DMS53 treated with DMSO at 0.1 percent for 48 hours (cell line): ENCODE data around the gene CRY1.

Experiments used
- DNase-seq: peaks from one replicate; lab custom pipeline; 2025; ENCODE audit not compliant: unreplicated experiment; lab: John Stamatoyannopoulos, UW

The CRY1 gene

DNA sequence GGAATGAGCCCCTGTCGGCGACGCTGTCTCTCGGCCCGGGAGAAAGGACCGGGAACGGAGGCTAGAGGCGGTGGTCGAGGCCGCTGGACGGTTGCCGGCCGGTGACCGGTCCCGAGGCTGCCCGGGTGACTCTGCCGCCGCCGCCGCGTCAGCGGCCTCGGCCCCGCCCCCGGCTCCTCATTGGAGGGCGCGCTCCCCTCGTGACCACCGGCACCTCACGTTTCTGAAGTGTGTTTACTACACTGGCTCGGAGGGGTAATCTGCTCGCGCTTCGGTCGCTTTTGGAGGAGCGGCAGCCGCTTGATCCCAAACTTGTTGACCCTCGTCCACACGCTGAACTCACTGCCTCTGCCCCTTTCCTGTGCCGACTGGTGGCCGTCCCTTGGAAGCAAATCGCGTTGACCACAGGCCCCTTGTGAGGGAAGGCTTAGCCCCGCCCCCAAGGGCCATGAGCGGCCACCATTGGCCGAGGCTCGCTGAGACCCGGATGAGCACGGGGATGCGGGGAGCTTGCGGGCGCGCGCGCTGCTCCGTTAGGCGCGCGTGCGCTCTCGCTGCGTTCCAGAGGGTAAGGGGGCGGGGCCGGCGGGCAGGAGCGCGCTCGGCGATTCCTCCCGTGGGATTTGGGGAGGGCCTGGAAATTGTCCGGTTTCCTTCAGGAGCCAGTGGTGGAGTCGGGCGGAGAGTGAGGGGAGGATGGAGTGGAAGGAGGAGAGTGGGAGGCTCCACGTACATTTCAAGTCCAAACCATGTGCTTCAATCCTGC lies at the start of gene CRY1:
CRY1 (minus strand) TSS at position 133 of the 766 bp plus-strand sequence. CDS start 588 bp downstream, outside the sequence.
- peak; percentile 94 for DNase-seq

DNA sequence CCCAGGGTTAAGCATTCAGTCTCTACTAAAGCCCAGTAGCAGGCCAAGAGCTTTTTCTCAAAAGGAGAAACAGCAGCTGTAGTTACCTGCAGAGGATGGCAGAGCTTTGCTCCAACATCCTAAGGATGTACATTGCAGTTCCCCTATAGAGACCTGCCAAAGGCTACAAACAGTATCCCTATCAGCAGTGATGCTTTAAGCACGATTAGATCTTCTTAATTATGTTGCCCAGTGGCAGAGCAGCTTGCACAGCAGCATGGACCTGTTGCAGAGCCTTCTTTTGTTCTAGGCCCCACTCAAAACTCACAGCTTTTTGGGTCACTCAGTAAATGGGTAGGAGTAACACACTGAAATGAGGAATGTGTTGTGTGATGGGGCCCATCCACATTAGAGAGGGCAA lies 46.4 kb upstream of the CRY1 start:
- no peak for DNase-seq

DNA sequence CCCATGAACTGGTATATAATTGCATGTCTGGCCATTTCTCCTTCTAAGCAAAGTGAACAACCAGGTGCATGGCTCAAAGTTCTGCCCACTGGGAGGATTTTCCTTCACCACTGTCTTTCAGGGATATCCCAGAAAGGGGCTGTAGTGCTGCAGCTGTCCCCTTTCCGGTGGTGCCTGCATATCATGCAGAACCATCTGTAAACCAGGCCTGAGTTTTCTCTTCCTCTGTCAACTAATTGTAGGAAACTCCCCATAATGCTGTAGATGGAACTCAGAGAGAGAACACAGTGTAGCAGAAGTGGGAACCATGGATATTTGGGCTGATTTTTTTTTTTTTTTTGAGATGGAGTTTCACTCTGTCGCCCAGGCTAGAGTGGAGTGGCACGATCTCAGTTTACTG lies 45.6 kb upstream of the CRY1 start:
- DNase-seq: no peak

DNA sequence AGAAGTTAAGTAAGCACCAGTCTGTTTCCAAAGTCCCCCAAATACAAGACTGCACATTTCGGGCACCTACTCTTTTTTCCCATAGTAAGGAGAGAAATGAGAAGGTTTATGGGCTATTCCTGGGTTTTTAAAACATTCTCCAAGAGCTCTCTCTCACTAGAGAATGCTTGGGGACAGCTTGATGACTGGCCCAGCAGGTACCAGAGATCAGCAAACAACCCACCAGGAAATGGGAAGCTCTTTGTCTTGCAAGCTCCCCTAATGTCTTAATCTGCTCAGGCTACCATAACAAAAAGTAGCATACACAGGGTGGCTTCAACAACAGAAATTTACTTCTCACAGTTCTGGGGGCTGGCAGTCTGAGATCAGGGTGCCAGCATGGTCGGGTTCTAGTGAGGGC lies 41.8 kb upstream of the CRY1 start:
- DNase-seq: no peak

GRCh38 chr12:107134558-107134957 lies 41.2 kb upstream of the CRY1 start:
- DNase-seq: no peak

- no peak for DNase-seq
These were observed 40.1 kb upstream of the CRY1 start for GRCh38 chr12:107133462-107133861.

GRCh38 chr12:107131832-107132616 lies 38.7 kb upstream of the CRY1 start:
- DNase-seq: peak; percentile 51

DNA sequence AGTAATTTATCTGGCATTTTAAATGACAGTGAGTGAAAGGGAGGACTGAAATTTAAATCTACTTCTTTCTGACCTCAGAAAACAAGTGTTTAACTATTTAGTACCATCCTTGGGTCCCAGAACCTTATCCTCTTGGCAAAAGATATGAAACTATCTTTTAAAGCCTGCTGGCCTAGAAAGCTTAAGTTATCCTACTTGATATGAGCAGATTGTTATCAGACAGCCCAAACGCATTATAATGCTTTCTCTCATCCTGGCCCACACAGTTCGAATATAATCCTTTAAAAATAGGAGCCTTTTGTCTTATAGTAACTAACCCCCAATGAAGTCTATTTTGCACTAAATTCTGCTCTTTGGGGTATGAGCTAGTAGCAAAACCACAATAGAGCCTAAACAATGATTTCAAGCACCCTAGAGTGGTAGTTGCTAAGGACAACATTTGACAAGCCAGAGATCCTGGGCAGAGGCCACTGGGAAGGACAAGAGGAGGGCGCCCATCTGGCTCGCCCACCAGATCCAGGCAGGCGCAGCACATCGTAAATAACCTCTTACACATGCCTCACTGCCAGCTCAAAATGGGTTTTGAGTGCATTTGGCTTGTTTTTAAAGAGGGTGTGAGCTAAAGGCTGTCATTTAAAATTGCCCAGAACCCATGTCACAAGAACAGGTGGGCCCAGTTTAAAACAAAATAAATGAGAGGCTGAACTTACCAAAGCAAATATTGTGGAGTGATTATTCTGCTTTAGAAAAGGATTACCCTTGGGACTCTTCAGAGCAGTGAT lies 37.7 kb upstream of the CRY1 start:
- no peak for DNase-seq

DNA sequence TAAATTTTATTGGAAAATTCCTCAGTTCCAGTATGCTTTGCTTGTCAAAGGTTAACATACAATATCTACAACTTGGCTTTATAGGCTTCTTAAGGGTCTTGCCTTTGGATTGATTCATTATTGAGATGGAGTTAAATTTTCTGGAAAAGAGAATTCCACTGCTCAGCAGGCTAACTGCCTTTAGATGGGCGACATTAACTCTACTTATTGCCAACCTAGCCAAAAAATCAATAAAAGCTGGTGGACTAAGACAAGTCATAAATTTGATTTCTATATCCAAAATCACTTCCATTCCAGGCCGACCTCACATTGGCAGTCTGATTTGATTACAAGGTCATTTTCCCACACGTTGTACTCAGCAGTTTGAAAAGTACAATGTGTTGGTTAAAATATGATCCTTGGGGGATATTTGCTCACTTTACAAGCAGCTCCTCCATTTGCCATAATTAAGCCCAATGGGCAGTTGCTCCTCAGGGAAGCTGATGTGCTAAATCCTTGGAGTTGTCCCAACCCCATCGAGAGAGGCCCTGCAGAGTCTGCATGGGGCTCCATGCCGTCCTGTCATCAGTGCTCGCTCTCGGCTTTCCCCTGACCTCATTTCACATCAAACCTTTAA lies 36.1 kb upstream of the CRY1 start:
- DNase-seq: no peak

GRCh38 chr12:107127482-107128430 lies 34.4 kb upstream of the CRY1 start:
- no peak for DNase-seq

- DNase-seq: no peak
These were observed 33.6 kb upstream of the CRY1 start for GRCh38 chr12:107126796-107127481.

GRCh38 chr12:107125833-107126232 lies 32.5 kb upstream of the CRY1 start:
- DNase-seq: no peak

DNA sequence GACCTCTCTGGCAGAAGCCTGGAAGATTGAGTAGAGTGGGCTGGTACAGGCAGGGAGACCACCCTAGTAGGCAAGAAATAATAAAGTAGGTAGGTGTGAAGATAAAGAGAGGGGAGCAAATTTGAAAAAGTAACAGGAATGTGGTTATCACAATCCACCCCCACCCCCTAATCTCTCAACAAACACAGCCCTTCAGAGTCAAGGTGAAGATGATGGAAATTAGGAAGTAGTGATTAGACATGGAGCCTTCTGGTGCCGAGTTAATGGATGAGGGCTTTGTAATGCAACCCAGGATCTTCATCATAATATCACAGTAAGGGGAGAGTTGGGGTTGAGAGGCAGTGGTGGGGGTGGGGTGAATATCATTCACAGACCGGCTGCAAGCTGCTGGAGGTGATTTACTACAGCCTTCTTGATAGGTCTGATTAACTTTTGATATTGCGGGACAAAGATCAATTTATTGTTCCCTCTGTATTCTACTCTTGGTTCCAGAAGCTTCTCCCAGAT lies 29.2 kb upstream of the CRY1 start:
- DNase-seq: no peak

DNA sequence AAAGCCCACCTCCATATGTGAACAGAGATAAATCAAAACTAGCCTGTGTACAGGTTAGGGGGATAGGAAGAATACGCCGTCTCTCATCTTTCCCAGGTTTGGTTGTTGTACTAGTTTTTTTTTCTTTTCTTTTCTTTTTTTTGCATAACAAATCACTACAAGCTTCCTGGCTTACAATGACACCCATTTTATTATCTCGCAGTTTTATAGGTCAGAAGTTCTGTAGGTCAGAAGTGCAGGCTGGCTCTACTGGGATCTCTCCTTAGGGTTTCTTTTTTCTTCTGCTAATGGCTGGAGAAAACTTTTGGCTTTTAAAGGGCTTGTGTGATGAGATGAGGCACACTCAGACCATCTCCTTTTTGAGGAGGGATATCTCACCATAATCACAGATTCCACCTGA lies 25.7 kb upstream of the CRY1 start:
- no peak for DNase-seq

DNA sequence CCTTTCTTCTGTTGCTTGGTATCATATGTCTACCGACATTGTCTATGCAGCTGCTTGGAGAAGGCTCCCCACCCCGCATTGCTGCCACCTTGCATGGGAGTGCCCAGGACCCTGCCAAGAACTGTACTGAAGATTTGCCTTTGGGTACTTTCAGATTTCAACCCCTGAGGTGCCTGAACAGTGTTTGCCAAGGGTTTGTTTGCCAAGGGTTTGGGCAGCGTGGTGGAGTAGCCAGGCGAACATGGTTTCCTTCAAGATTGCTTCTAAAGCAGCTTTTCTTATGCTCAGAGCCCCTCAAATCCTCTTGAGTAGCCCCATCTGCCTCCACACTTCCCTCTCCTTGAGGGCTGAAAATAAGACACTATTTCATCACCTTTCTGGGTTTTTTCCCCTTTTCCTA lies 25.3 kb upstream of the CRY1 start:
- no peak for DNase-seq

GRCh38 chr12:107115119-107115518 lies 21.8 kb upstream of the CRY1 start:
- DNase-seq: no peak

- no peak for DNase-seq
These were observed 18.0 kb upstream of the CRY1 start for GRCh38 chr12:107111314-107111713.

GRCh38 chr12:107109726-107110719 lies 16.7 kb upstream of the CRY1 start:
- no peak for DNase-seq
